Right lobe of liver (tissue), 6 donors: ENCODE results near the gene EZR. TPM values are rescaled to one million over a fixed set of nuclear protein-coding genes. Genes with fewer than 3 reads are reported as not detected.

Experiments
- ATAC-seq, 4 donors: fragments of 200-7000 bp; cut with Tn5 transposase; one replicate each; pipeline ENCODE4 v1.9.1; 2020; ENCODE audit warnings: mild to moderate bottlenecking in 4 of 4, moderate library complexity in 4 of 4
- DNase-seq, 3 donors: peaks; one replicate each; pipeline ENCODE4 v3.0.0-alpha.2; 2020
- H3K27ac ChIP-seq, 3 donors: fragments of 200-600 bp; one replicate each; pipeline ENCODE4 v1.8.0; 2022
- H3K27me3 ChIP-seq, 2 donors: fragments of 200-600 bp; one replicate each; pipeline ENCODE4 v1.8.0; 2022
- H3K36me3 ChIP-seq, 4 donors: fragments of 200-600 bp; sonication (generic) in 1 of 4; one replicate each; pipeline versions ENCODE4 v1.5.1 to v1.8.0; 2017 to 2022; ENCODE audit warnings: control low read depth in 1 of 4
- H3K4me1 ChIP-seq, 4 donors: fragments of 200-600 bp; sonication (generic) in 1 of 4; one replicate each; pipeline versions ENCODE4 v1.5.1 to v1.8.0; 2017 to 2022; ENCODE audit warnings: control low read depth in 1 of 4
- H3K4me3 ChIP-seq, 3 donors: fragments of 200-600 bp; one replicate each; pipeline ENCODE4 v1.8.0; 2022
- H3K9me3 ChIP-seq, 4 donors: fragments of 200-600 bp; sonication (generic) in 1 of 4; one replicate each; pipeline versions ENCODE4 v1.5.1 to v1.8.0; 2017 to 2022; ENCODE audit warnings: control low read depth in 1 of 4
- CTCF ChIP-seq, 4 donors: fragments of 200-600 bp in 3 of 4; fragments of 450-650 bp in 1 of 4; IDR thresholded peaks; one replicate each; pipeline versions ENCODE4 v1.5.1 to v1.8.0; 2016 to 2022; ENCODE audit warnings: antibody characterized with exemption in 4 of 4, mild to moderate bottlenecking in 2 of 4
- POLR2A ChIP-seq: fragments of 450-650 bp; IDR thresholded peaks from one replicate; pipeline ENCODE4 v1.6.1; 2017; ENCODE audit warnings: antibody characterized with exemption, mild to moderate bottlenecking
- WGBS: methylation state at CpG from one replicate; pipeline ENCODE4 v1.1.6; 2018; ENCODE audit warnings: low coverage, low lambda C conversion rate; ENCODE audit not compliant: insufficient coverage; ENCODE audit errors: missing lambda C conversion rate; 5-methylcytosine and 5-hydroxymethylcytosine counted together
- intact Hi-C, 2 donors: fragments of 100-400 bp; cut with DNase I; formaldehyde crosslinking; loops; one replicate each; pipeline versions ENCODE4 v1.11.2 to v1.14.1; 2022
- total RNA-seq, 6 experiments: library from RNA; depleted of rRNA in 2 of 6; stranded (reverse); fragments of >200 nt in 2 of 6; fragmentation: NEBNext Ultra II Directional in 3 of 6; extraction: Animal tissue kit (Norgen Biotek cat#: 25700) in 3 of 6; gene quantifications; one replicate each; pipeline versions ENCODE4 v1.1.0 to v1.2.4, GENCODE V29; 2016 to 2023
- donor health status: DM: no; HTN: yes; CAD: no.
- donor health status: DM: no; HTN: no; CAD: no.
- donor health status: DM: no; HTN: no; CAD: no.
- donor health status: DM: no; HTN: yes; CAD: no.
- donor health status: DM: no; HTN: yes; CAD: no.

EZR gene
- total RNA-seq, 6 experiments from 2014 or later: 26.4 to 161 (median 35.9) TPM

GRCh38 chr6:158812611-158813010 is 6.6 kb downstream of the EZR start:
- 31% methylated on average over 4 of the region's 5 CpGs for WGBS
- H3K4me3 ChIP-seq: no peak overlapping the region
- peaks cover 0 to 63% (median 8%) of the 10 kb centered on the region in 4 donors for H3K4me1 ChIP-seq
- TF ChIP-seq CTCF (IDR thresholded peaks at IDR 0.05) (no peak), POLR2A (no peak)
- H3K9me3 ChIP-seq: no peaks in the 10 kb centered on the region
- DNase-seq (peak in 2 of 3 donors; percentile 35 to 56), ATAC-seq (peak in 2 of 4 donors; percentile 9 to 29)
- H3K27ac ChIP-seq: no peak overlapping the region
- H3K36me3 ChIP-seq: peaks cover 0 to 11% (median 0%) of the 10 kb centered on the region in 4 donors
- H3K27me3 ChIP-seq: no peaks in the 10 kb centered on the region
- intact Hi-C loops: no loop called here

GRCh38 chr6:158810155-158811095 is 8.7 kb downstream of the EZR start:
- Histone ChIP-seq H3K4me3 (no peak overlapping the region), H3K4me1 (peaks cover 0 to 43% (median 3%) of the 10 kb centered on the region in 4 donors), H3K27ac (no peak overlapping the region), H3K27me3 (no peaks in the 10 kb centered on the region), H3K36me3 (peaks cover 0 to 11% (median 0%) of the 10 kb centered on the region in 4 donors), H3K9me3 (no peaks in the 10 kb centered on the region)
- intact Hi-C loops: no loop called here
- ATAC-seq: no peak
- TF ChIP-seq CTCF (IDR thresholded peaks at IDR 0.05) (no peak), POLR2A (no peak)
- 73% methylated on average over 9 of the region's 9 CpGs for WGBS
- DNase-seq: peak in 1 of 3 donors; percentile 16

GRCh38 chr6:158808941-158809678 is 10.1 kb downstream of the EZR start:
- Histone ChIP-seq H3K27ac (peak overlapping the region; percentile 10 to 25 (median 13)), H3K4me3 (no peak overlapping the region), H3K4me1 (peaks cover 0 to 38% (median 0%) of the 10 kb centered on the region in 4 donors), H3K27me3 (no peaks in the 10 kb centered on the region), H3K9me3 (no peaks in the 10 kb centered on the region), H3K36me3 (peaks cover 0 to 11% (median 0%) of the 10 kb centered on the region in 4 donors)
- WGBS: 51% methylated on average over 7 of the region's 8 CpGs
- peak; percentile 60 to 70 (median 64) for ATAC-seq
- peak in 1 of 3 donors; percentile 31 for DNase-seq
- intact Hi-C loops: no loop called here
- TF ChIP-seq POLR2A: no peak
- TF ChIP-seq CTCF (IDR thresholded peaks at IDR 0.05): no peak

- no peak overlapping the region for H3K27ac ChIP-seq
- TF ChIP-seq CTCF (IDR thresholded peaks at IDR 0.05): no peak
- no peak for TF ChIP-seq POLR2A
- no peak overlapping the region for H3K4me3 ChIP-seq
- intact Hi-C loops: no loop called here
- DNase-seq (peak in 1 of 3 donors; percentile 37), ATAC-seq (peak in 3 of 4 donors; percentile 26 to 40 (median 31))
- 47% methylated on average over 6 of the region's 6 CpGs for WGBS
- H3K27me3 ChIP-seq: no peaks in the 10 kb centered on the region
- peaks cover 0 to 38% (median 0%) of the 10 kb centered on the region in 4 donors for H3K4me1 ChIP-seq
- peaks cover 0 to 7% (median 0%) of the 10 kb centered on the region in 4 donors for H3K36me3 ChIP-seq
- H3K9me3 ChIP-seq: no peaks in the 10 kb centered on the region
Measured at GRCh38 chr6:158808442-158808833, 10.7 kb downstream of the EZR start.
